HG03108 (cell line): ENCODE measurements around the gene CTSZ.
"Not testable (repeated sequence)": the region's sequence is repeated elsewhere in the genome, so short reads cannot be mapped to it uniquely, and the experiment has no call there.

Experiments used
- ATAC-seq: cut with Tn5 transposase; IDR thresholded peaks from one replicate; pipeline ENCODE4 v1.9.1; 2021; ENCODE audit warnings: moderate library complexity; ENCODE audit not compliant: unreplicated experiment

Gene CTSZ

GRCh38 chr20:59014680-59015389, 7.8 kb upstream of the CTSZ start:
- ATAC-seq: no peak

GRCh38 chr20:59013959-59014608, 7.0 kb upstream of the CTSZ start:
- ATAC-seq: no peak

- no peak for ATAC-seq
Observed at GRCh38 chr20:59013031-59013951, 6.2 kb upstream of the CTSZ start.

- ATAC-seq: not testable (repeated sequence)
Observed at GRCh38 chr20:59011874-59012157, 4.8 kb upstream of the CTSZ start.

- ATAC-seq: no peak
Observed at GRCh38 chr20:59010995-59011873, 4.2 kb upstream of the CTSZ start.

- ATAC-seq: no peak
Observed at GRCh38 chr20:59010321-59010994, 3.4 kb upstream of the CTSZ start.

- ATAC-seq: no peak
Observed at GRCh38 chr20:59008715-59009336, 1.8 kb upstream of the CTSZ start.

GRCh38 chr20:59007665-59008511, 834 bp upstream of the CTSZ start:
- peak; percentile 21 for ATAC-seq

GRCh38 chr20:59006167-59006863, 739 bp downstream of the CTSZ start:
- no peak for ATAC-seq

- ATAC-seq: no peak
Observed at GRCh38 chr20:59005523-59006166, 1.4 kb downstream of the CTSZ start.

- peak; percentile 64 for ATAC-seq
Observed at GRCh38 chr20:59004763-59005522, 2.1 kb downstream of the CTSZ start.

- no peak for ATAC-seq
Observed at GRCh38 chr20:59004493-59004762, 2.6 kb downstream of the CTSZ start.

GRCh38 chr20:59003836-59004492, 3.1 kb downstream of the CTSZ start:
- no peak for ATAC-seq

GRCh38 chr20:59002874-59003399, 4.1 kb downstream of the CTSZ start:
- ATAC-seq: no peak

GRCh38 chr20:59002388-59002787, 4.7 kb downstream of the CTSZ start:
- no peak for ATAC-seq

- ATAC-seq: no peak
Observed at GRCh38 chr20:59001449-59002171, 5.4 kb downstream of the CTSZ start.
